Measurements from ENCODE around the gene GLT6D1.

DNA sequence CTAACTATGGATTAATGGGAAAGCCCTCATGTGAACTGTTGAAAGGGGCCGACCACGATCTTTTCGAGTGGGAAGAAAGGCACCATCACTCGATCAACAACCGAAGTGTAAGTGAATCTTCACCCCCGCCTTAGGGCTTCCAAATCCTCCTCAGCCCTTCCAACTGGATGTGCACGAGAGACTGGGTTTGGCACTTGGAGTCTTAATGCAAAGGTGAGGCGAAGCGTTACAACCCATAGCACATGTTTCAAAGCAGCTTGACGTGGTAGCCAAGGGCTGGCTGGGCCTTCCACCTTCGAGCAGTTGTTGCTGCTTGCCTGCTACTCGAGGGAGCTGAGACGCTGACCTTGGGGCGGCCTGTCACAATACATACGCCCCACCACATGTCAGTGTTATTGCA, 18.1 kb upstream of the GLT6D1 start:
- TF ChIP-seq MATR3 (CRISPR knock-in tag; IDR thresholded peaks at IDR 0.05) (no peak), ZNF678 (CRISPR knock-in tag; IDR thresholded peaks at IDR 0.05) (no peak), ZNF790 (CRISPR knock-in tag; IDR thresholded peaks at IDR 0.05; ENCODE audit: borderline replicate concordance) (no peak), ELF1 (CRISPR knock-in tag; IDR thresholded peaks at IDR 0.05) (no peak), ZFX (CRISPR knock-in tag; IDR thresholded peaks at IDR 0.05; ENCODE audit: low read depth) (no peak), CTCF (CRISPR knock-in tag; IDR thresholded peaks at IDR 0.05) (no peak), THYN1 (CRISPR knock-in tag; IDR thresholded peaks at IDR 0.05; ENCODE audit: borderline replicate concordance, low read depth) (no peak), HNRNPLL (IDR thresholded peaks at IDR 0.05; ENCODE audit: low read depth, low read length, poor library complexity, severe bottlenecking) (no peak), POLR2AphosphoS5 (IDR thresholded peaks at IDR 0.05; ENCODE audit: low read depth, low read length) (no peak)
